Endothelial cell of umbilical vein (primary cell): Measurements from ENCODE around the gene SYNDIG1. TPM values are rescaled to one million over a fixed set of nuclear protein-coding genes. Genes with fewer than 3 reads are reported as not detected.

Experiments
- BruUV-seq: library from RNA; stranded (reverse); fragments of 400-500 nt; replicated peaks from 2 replicates; lab custom pipeline; 2021; lab: Mats Ljungman, UMichigan
- CTCF ChIA-PET: fragments of 300-600, 350-600 bp; sonication (Branson Sonifier 250); formaldehyde crosslinking; loops from one replicate; lab custom pipeline; 2021; ENCODE audit warnings: antibody characterized with exemption, inconsistent platforms; lab: Charles Lee
- POLR2A ChIA-PET: fragments of 300-600, 350-600 bp; sonication (Branson Sonifier 250); formaldehyde crosslinking; loops from one replicate; lab custom pipeline; 2021; ENCODE audit warnings: antibody characterized with exemption, inconsistent platforms; lab: Charles Lee
- DNase-seq: peaks from one replicate; pipeline ENCODE4 v3.0.0-alpha.2; 2011; ENCODE audit warnings: low read depth, low spot score
- FAIRE-seq: peaks from 2 replicates; lab custom pipeline; 2011; peaks lifted over from hg19 to GRCh38; lab: Jason Lieb, UNC
- H2AFZ ChIP-seq: 2 replicates; pipeline ENCODE4 v1.6.0; 2012; ENCODE audit warnings: low read depth, low read length, control low read depth, inconsistent platforms
- H3K27ac ChIP-seq: 2 replicates; pipeline ENCODE4 v1.5.1; 2011; ENCODE audit warnings: low read depth, mild to moderate bottlenecking, control low read depth, low read length, moderate library complexity; ENCODE audit not compliant: insufficient read depth
- H3K27me3 ChIP-seq, 2 experiments: 2 replicates each; pipeline versions ENCODE4 v1.6.0 to v1.6.1; 2011; ENCODE audit warnings: low read length in 2 of 2, mixed read lengths in 1 of 2; ENCODE audit not compliant: control insufficient read depth in 2 of 2, insufficient read depth in 2 of 2
- H3K36me3 ChIP-seq, 2 experiments: 2 replicates in 1 of 2; 3 replicates in 1 of 2; pipeline ENCODE4 v1.5.1; 2011; ENCODE audit warnings: low read length in 2 of 2, mild to moderate bottlenecking in 1 of 2, moderate library complexity in 1 of 2; ENCODE audit not compliant: control insufficient read depth in 2 of 2, insufficient read depth in 2 of 2; ENCODE audit errors: extremely low read depth in 1 of 2
- H3K4me1 ChIP-seq: 3 replicates; pipeline ENCODE4 v1.5.1; 2011; ENCODE audit warnings: mild to moderate bottlenecking, low read length; ENCODE audit not compliant: control insufficient read depth, insufficient read depth; ENCODE audit errors: extremely low read depth
- H3K4me2 ChIP-seq: 2 replicates; pipeline ENCODE4 v1.6.1; 2011; ENCODE audit warnings: low read length, control low read depth, mixed read lengths; ENCODE audit not compliant: insufficient read depth
- H3K4me3 ChIP-seq, 3 experiments: fragments of 200-600 bp in 1 of 3; sonication (generic), shearing (Covaris generic) in 1 of 3; replicated peaks in 1 of 3; 2 replicates each; pipeline ENCODE4 v1.5.1; 2011 to 2016; ENCODE audit warnings: control low read depth in 3 of 3, low read length in 3 of 3, mild to moderate bottlenecking in 2 of 3, inconsistent platforms in 1 of 3, low read depth in 1 of 3, moderate library complexity in 1 of 3; ENCODE audit not compliant: insufficient read depth in 1 of 3
- H3K79me2 ChIP-seq: 2 replicates; pipeline ENCODE4 v1.6.0; 2012; ENCODE audit warnings: low read length, inconsistent platforms; ENCODE audit not compliant: control insufficient read depth, insufficient read depth
- H3K9ac ChIP-seq: replicated peaks from 2 replicates; pipeline ENCODE3; 2011; ENCODE audit warnings: low read length, control low read depth; ENCODE audit not compliant: insufficient read depth; ENCODE audit errors: extremely low read depth
- H3K9me1 ChIP-seq: replicated peaks from 3 replicates; pipeline ENCODE4 v1.6.0; 2011; ENCODE audit warnings: mild to moderate bottlenecking, low read length; ENCODE audit not compliant: control insufficient read depth, insufficient read depth; ENCODE audit errors: extremely low read depth
- H3K9me3 ChIP-seq: replicated peaks from 2 replicates; pipeline ENCODE4 v1.5.1; 2012; ENCODE audit warnings: low read length, inconsistent platforms; ENCODE audit not compliant: control insufficient read depth, insufficient read depth
- H4K20me1 ChIP-seq: replicated peaks from 2 replicates; pipeline ENCODE3; 2011; ENCODE audit warnings: mild to moderate bottlenecking, low read length; ENCODE audit not compliant: control insufficient read depth, insufficient read depth; ENCODE audit errors: extremely low read depth
- EZH2 ChIP-seq: IDR thresholded peaks from 2 replicates; pipeline ENCODE4 v1.6.1; 2012; ENCODE audit warnings: borderline replicate concordance, low read depth, mild to moderate bottlenecking, moderate library complexity, low read length, inconsistent platforms; ENCODE audit not compliant: severe bottlenecking
- FOS ChIP-seq: IDR thresholded peaks from 2 replicates; pipeline ENCODE4 v1.6.1; 2011; ENCODE audit warnings: mild to moderate bottlenecking, low read length, moderate library complexity, borderline replicate concordance; ENCODE audit not compliant: insufficient read depth
- GATA2 ChIP-seq: IDR thresholded peaks from 2 replicates; pipeline ENCODE4 v1.7.0; 2011; ENCODE audit warnings: low read depth, mild to moderate bottlenecking, moderate library complexity, mixed read lengths, low read length; ENCODE audit not compliant: insufficient read length, insufficient read depth
- JUN ChIP-seq: IDR thresholded peaks from 2 replicates; pipeline ENCODE4 v1.6.1; 2011; ENCODE audit warnings: borderline replicate concordance, low read depth; ENCODE audit not compliant: insufficient read length, insufficient read depth
- MYC ChIP-seq: IDR thresholded peaks from one replicate; pipeline ENCODE4 v1.6.1; 2011; ENCODE audit warnings: mild to moderate bottlenecking, low read depth, low read length
- POLR2A ChIP-seq: IDR thresholded peaks from 2 replicates; pipeline ENCODE4 v1.6.1; 2012; ENCODE audit warnings: low read depth, mild to moderate bottlenecking, control low read depth, low read length
- POLR2AphosphoS5 ChIP-seq: IDR thresholded peaks from 2 replicates; pipeline ENCODE4 v1.6.1; 2012; ENCODE audit warnings: low read depth, mild to moderate bottlenecking, control low read depth, low read length, moderate library complexity; ENCODE audit not compliant: insufficient read depth
- dilution Hi-C: fragments of 300-500 bp; cut with MboI; formaldehyde crosslinking; loops from one replicate; pipeline ENCODE4 v1.15.0; 2019; ENCODE audit warnings: low sequenced_read_pairs; ENCODE audit not compliant: extremely low pct_ligation_motif_present
- intact Hi-C: fragments of 100-400 bp; cut with micrococcal nuclease; formaldehyde crosslinking; loops from one replicate; pipeline ENCODE4 v1.10.0; 2022
- polyA plus RNA-seq, 4 experiments: library from polyadenylated mRNA; depleted of rRNA in 3 of 4; stranded (reverse) in 3 of 4; unstranded in 1 of 4; fragments of >200 nt; gene quantifications; 2 replicates each; pipeline versions ENCODE4 v1.2.1 to v1.2.3, GENCODE V29; 2011 to 2012; ENCODE audit warnings: missing spikeins in 1 of 4
- total RNA-seq: library from RNA; stranded (reverse); gene quantifications from 2 replicates; pipeline ENCODE4 v1.2.3, GENCODE V29; 2021
- TF ChIP-seq, protein P1 (sequence below): IDR thresholded peaks from 2 replicates; pipeline ENCODE4 v1.6.1; 2011; ENCODE audit not compliant: insufficient read depth, insufficient read length
- TF ChIP-seq, protein P2 (sequence below), 2 donors: IDR thresholded peaks; 1 replicate in 1 of 2; 2 replicates in 1 of 2; pipeline ENCODE4 v1.5.1; 2011; ENCODE audit warnings: low read length in 2 of 2, mild to moderate bottlenecking in 2 of 2, moderate library complexity in 2 of 2, control low read depth in 1 of 2, inconsistent platforms in 1 of 2, low read depth in 1 of 2; ENCODE audit not compliant: insufficient read depth in 1 of 2; ENCODE audit errors: extremely low read depth in 1 of 2

SYNDIG1 gene
- total and polyA plus RNA-seq, 2 donors (not counting 3 experiments of a cell fraction or from before 2014, with no cell fraction given), result not detected

DNA sequence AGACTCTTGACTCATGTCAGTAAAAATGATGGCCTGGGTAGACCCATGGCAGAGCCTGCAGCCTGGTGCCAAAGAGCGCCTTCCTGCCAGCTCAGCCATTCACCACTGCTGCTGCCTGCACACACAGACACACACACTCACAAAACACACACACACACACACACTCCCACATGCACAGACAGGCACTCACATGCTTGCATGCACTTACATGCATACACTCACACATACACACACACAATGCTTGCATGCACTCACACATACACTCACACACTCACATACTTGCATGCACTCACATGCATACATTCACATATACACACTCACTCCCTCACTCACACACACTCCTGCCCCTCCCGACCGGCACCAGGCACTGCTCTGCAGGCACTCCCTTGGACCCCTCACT is 18.0 kb upstream of the SYNDIG1 start:
- intact Hi-C loops, result no loop called here
- H3K4me2 ChIP-seq, result no peak overlapping the region
- no peak overlapping the region for H2AFZ ChIP-seq
- H3K4me1 ChIP-seq, result no peaks in the 10 kb centered on the region
- H3K27me3 ChIP-seq, result no peaks in the 10 kb centered on the region
- no peaks in the 10 kb centered on the region for H3K9me3 ChIP-seq
- TF ChIP-seq POLR2AphosphoS5 (no peak), GATA2 (no peak), FOS (no peak), MYC (no peak), JUN (no peak), EZH2 (no peak), POLR2A (no peak)
- TF ChIP-seq, protein P1, sequence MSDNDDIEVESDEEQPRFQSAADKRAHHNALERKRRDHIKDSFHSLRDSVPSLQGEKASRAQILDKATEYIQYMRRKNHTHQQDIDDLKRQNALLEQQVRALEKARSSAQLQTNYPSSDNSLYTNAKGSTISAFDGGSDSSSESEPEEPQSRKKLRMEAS, result no peak
- TF ChIP-seq, protein P2, sequence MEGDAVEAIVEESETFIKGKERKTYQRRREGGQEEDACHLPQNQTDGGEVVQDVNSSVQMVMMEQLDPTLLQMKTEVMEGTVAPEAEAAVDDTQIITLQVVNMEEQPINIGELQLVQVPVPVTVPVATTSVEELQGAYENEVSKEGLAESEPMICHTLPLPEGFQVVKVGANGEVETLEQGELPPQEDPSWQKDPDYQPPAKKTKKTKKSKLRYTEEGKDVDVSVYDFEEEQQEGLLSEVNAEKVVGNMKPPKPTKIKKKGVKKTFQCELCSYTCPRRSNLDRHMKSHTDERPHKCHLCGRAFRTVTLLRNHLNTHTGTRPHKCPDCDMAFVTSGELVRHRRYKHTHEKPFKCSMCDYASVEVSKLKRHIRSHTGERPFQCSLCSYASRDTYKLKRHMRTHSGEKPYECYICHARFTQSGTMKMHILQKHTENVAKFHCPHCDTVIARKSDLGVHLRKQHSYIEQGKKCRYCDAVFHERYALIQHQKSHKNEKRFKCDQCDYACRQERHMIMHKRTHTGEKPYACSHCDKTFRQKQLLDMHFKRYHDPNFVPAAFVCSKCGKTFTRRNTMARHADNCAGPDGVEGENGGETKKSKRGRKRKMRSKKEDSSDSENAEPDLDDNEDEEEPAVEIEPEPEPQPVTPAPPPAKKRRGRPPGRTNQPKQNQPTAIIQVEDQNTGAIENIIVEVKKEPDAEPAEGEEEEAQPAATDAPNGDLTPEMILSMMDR (IDR thresholded peaks at IDR 0.05; ENCODE audit: extremely low read depth in 1 of 2, insufficient read depth in 1 of 2, low read depth in 1 of 2, low read length in 2 of 2), result no peak
- no peak overlapping the region for H3K9ac ChIP-seq
- H3K27ac ChIP-seq, result no peak overlapping the region
- no TSS peak for BruUV-seq
- H3K4me3 ChIP-seq, result no peak overlapping the region
- ChIA-PET CTCF (no interaction called here), POLR2A (no interaction called here)
- DNase-seq (no peak), FAIRE-seq (no peak)
- no peaks in the 10 kb centered on the region for H4K20me1 ChIP-seq
- H3K79me2 ChIP-seq, result no peaks in the 10 kb centered on the region
- no peaks in the 10 kb centered on the region for H3K9me1 ChIP-seq
- H3K36me3 ChIP-seq, result no peaks in the 10 kb centered on the region
- dilution Hi-C loops, result no loop called here
